ENCODE data around the gene TRDMT1. TPM values are rescaled to one million over a fixed set of nuclear protein-coding genes. Genes with fewer than 3 reads are reported as not detected.

The TRDMT1 gene
- total and polyA plus RNA-seq, 3 experiments from 2014 or later: 7.3 to 9.8 (median 8.3) TPM

GRCh38 chr10:17113889-17114540, 87.5 kb downstream of the TRDMT1 start:
- no peak overlapping the region for H3K4me3 ChIP-seq (ENCODE audit: low read length)
- no peak overlapping the region for H3K27ac ChIP-seq (ENCODE audit: low read depth, low read length)
- H3K36me3 Mint-ChIP-seq: peaks cover 16 to 34% (median 24%) of the 10 kb centered on the region in 3 donors
- H3K9me3 ChIP-seq (ENCODE audit: low read length): no peaks in the 10 kb centered on the region
- DNase-seq: no peak
- no peaks in the 10 kb centered on the region for H3K9me3 Mint-ChIP-seq
- peak overlapping the region in 2 of 8 donors; percentile 23 to 36 for H3K27ac Mint-ChIP-seq
- H3K4me1 Mint-ChIP-seq: peaks cover 4 to 10% (median 8%) of the 10 kb centered on the region in 3 donors
- H3K4me1 ChIP-seq (ENCODE audit: insufficient read depth, low read length): no peaks in the 10 kb centered on the region
- H3K27me3 ChIP-seq (ENCODE audit: insufficient read depth, low read length, poor library complexity, severe bottlenecking): no peaks in the 10 kb centered on the region
- H3K36me3 ChIP-seq (ENCODE audit: insufficient read depth, low read length): no peaks in the 10 kb centered on the region
- no peaks in the 10 kb centered on the region for H3K27me3 Mint-ChIP-seq
- CTCF ChIA-PET: no interaction called here
- H3K4me3 Mint-ChIP-seq: peak overlapping the region in 1 of 7 donors; percentile 18
- POLR2A ChIA-PET: no interaction called here

GRCh38 chr10:17113346-17113745, 88.1 kb downstream of the TRDMT1 start:
- Mint-ChIP-seq H3K27ac (no peak overlapping the region), H3K36me3 (peaks cover 16 to 36% (median 24%) of the 10 kb centered on the region in 3 donors), H3K9me3 (no peaks in the 10 kb centered on the region), H3K4me1 (peaks cover 4 to 10% (median 8%) of the 10 kb centered on the region in 3 donors), H3K27me3 (no peaks in the 10 kb centered on the region), H3K4me3 (no peak overlapping the region)
- H3K4me3 ChIP-seq (ENCODE audit: low read length): no peak overlapping the region
- ChIA-PET POLR2A (no interaction called here), CTCF (no interaction called here)
- no peaks in the 10 kb centered on the region for H3K9me3 ChIP-seq (ENCODE audit: low read length)
- no peaks in the 10 kb centered on the region for H3K4me1 ChIP-seq (ENCODE audit: insufficient read depth, low read length)
- no peaks in the 10 kb centered on the region for H3K27me3 ChIP-seq (ENCODE audit: insufficient read depth, low read length, poor library complexity, severe bottlenecking)
- no peaks in the 10 kb centered on the region for H3K36me3 ChIP-seq (ENCODE audit: insufficient read depth, low read length)
- no peak overlapping the region for H3K27ac ChIP-seq (ENCODE audit: low read depth, low read length)
- DNase-seq: no peak

- no peak for DNase-seq
- Mint-ChIP-seq H3K9me3 (no peaks in the 10 kb centered on the region), H3K4me3 (no peak overlapping the region), H3K36me3 (peaks cover 16 to 31% (median 24%) of the 10 kb centered on the region in 3 donors), H3K27ac (peak overlapping the region in 1 of 8 donors; percentile 6), H3K4me1 (peaks cover 4 to 10% (median 8%) of the 10 kb centered on the region in 3 donors), H3K27me3 (no peaks in the 10 kb centered on the region)
- Histone ChIP-seq H3K9me3 (ENCODE audit: low read length) (no peaks in the 10 kb centered on the region), H3K36me3 (ENCODE audit: insufficient read depth, low read length) (no peaks in the 10 kb centered on the region), H3K27me3 (ENCODE audit: insufficient read depth, low read length, poor library complexity, severe bottlenecking) (no peaks in the 10 kb centered on the region), H3K27ac (ENCODE audit: low read depth, low read length) (no peak overlapping the region), H3K4me1 (ENCODE audit: insufficient read depth, low read length) (no peaks in the 10 kb centered on the region), H3K4me3 (ENCODE audit: low read length) (no peak overlapping the region)
- ChIA-PET POLR2A (no interaction called here), CTCF (no interaction called here)
Measured at GRCh38 chr10:17112566-17112965, 88.9 kb downstream of the TRDMT1 start.

- peaks cover 11 to 38% (median 23%) of the 10 kb centered on the region in 3 donors for H3K36me3 Mint-ChIP-seq
- H3K36me3 ChIP-seq (ENCODE audit: insufficient read depth, low read length): peaks cover 3% of the 10 kb centered on the region
- H3K9me3 ChIP-seq (ENCODE audit: low read length): no peaks in the 10 kb centered on the region
- no peaks in the 10 kb centered on the region for H3K27me3 ChIP-seq (ENCODE audit: insufficient read depth, low read length, poor library complexity, severe bottlenecking)
- POLR2A ChIA-PET: no interaction called here
- H3K27ac ChIP-seq (ENCODE audit: low read depth, low read length): no peak overlapping the region
- no peak overlapping the region for H3K4me3 ChIP-seq (ENCODE audit: low read length)
- DNase-seq: no peak
- H3K27me3 Mint-ChIP-seq: no peaks in the 10 kb centered on the region
- H3K4me1 Mint-ChIP-seq: no peaks in the 10 kb centered on the region
- no peaks in the 10 kb centered on the region for H3K9me3 Mint-ChIP-seq
- CTCF ChIA-PET: no interaction called here
- H3K4me3 Mint-ChIP-seq: no peak overlapping the region
- no peak overlapping the region for H3K27ac Mint-ChIP-seq
- H3K4me1 ChIP-seq (ENCODE audit: insufficient read depth, low read length): no peaks in the 10 kb centered on the region
Measured at GRCh38 chr10:17109475-17110207, 91.8 kb downstream of the TRDMT1 start.

GRCh38 chr10:17109046-17109445, 92.4 kb downstream of the TRDMT1 start:
- CTCF ChIA-PET: no interaction called here
- Histone ChIP-seq H3K4me3 (ENCODE audit: low read length) (no peak overlapping the region), H3K36me3 (ENCODE audit: insufficient read depth, low read length) (peaks cover 3% of the 10 kb centered on the region), H3K9me3 (ENCODE audit: low read length) (no peaks in the 10 kb centered on the region), H3K27ac (ENCODE audit: low read depth, low read length) (no peak overlapping the region), H3K4me1 (ENCODE audit: insufficient read depth, low read length) (no peaks in the 10 kb centered on the region), H3K27me3 (ENCODE audit: insufficient read depth, low read length, poor library complexity, severe bottlenecking) (no peaks in the 10 kb centered on the region)
- no peak for DNase-seq
- Mint-ChIP-seq H3K27ac (no peak overlapping the region), H3K9me3 (no peaks in the 10 kb centered on the region), H3K36me3 (peaks cover 11 to 38% (median 25%) of the 10 kb centered on the region in 3 donors), H3K27me3 (no peaks in the 10 kb centered on the region), H3K4me1 (no peaks in the 10 kb centered on the region), H3K4me3 (no peak overlapping the region)
- POLR2A ChIA-PET: no interaction called here

GRCh38 chr10:17106991-17107390, 94.5 kb downstream of the TRDMT1 start:
- no peaks in the 10 kb centered on the region for H3K9me3 Mint-ChIP-seq
- no peak overlapping the region for H3K4me3 Mint-ChIP-seq
- ChIA-PET POLR2A (no interaction called here), CTCF (no interaction called here)
- no peaks in the 10 kb centered on the region for H3K4me1 Mint-ChIP-seq
- H3K27me3 Mint-ChIP-seq: no peaks in the 10 kb centered on the region
- H3K9me3 ChIP-seq (ENCODE audit: low read length): no peaks in the 10 kb centered on the region
- no peaks in the 10 kb centered on the region for H3K4me1 ChIP-seq (ENCODE audit: insufficient read depth, low read length)
- H3K4me3 ChIP-seq (ENCODE audit: low read length): no peak overlapping the region
- H3K27ac Mint-ChIP-seq: no peak overlapping the region
- H3K36me3 Mint-ChIP-seq: peaks cover 5 to 39% (median 26%) of the 10 kb centered on the region in 3 donors
- no peak overlapping the region for H3K27ac ChIP-seq (ENCODE audit: low read depth, low read length)
- peaks cover 3% of the 10 kb centered on the region for H3K36me3 ChIP-seq (ENCODE audit: insufficient read depth, low read length)
- H3K27me3 ChIP-seq (ENCODE audit: insufficient read depth, low read length, poor library complexity, severe bottlenecking): no peaks in the 10 kb centered on the region
- DNase-seq: no peak

- POLR2A ChIA-PET: no interaction called here
- CTCF ChIA-PET: no interaction called here
- no peaks in the 10 kb centered on the region for H3K27me3 ChIP-seq (ENCODE audit: insufficient read depth, low read length, poor library complexity, severe bottlenecking)
Measured at GRCh38 chr10:17101910-17102266, 99.6 kb downstream of the TRDMT1 start.

GRCh38 chr10:17101257-17101909, 100.1 kb downstream of the TRDMT1 start:
- Mint-ChIP-seq H3K27me3 (no peaks in the 10 kb centered on the region), H3K36me3 (peaks cover 4 to 32% (median 23%) of the 10 kb centered on the region in 3 donors), H3K9me3 (peaks cover 0 to 4% (median 0%) of the 10 kb centered on the region in 5 donors), H3K4me1 (no peaks in the 10 kb centered on the region), H3K27ac (peak overlapping the region in 3 of 8 donors; percentile 5 to 19 (median 6)), H3K4me3 (no peak overlapping the region)
- ChIA-PET CTCF (no interaction called here), POLR2A (no interaction called here)
- H3K4me3 ChIP-seq (ENCODE audit: low read length): no peak overlapping the region
- no peaks in the 10 kb centered on the region for H3K27me3 ChIP-seq (ENCODE audit: insufficient read depth, low read length, poor library complexity, severe bottlenecking)
- no peak overlapping the region for H3K27ac ChIP-seq (ENCODE audit: low read depth, low read length)
- H3K4me1 ChIP-seq (ENCODE audit: insufficient read depth, low read length): no peaks in the 10 kb centered on the region
- DNase-seq: no peak
- no peaks in the 10 kb centered on the region for H3K9me3 ChIP-seq (ENCODE audit: low read length)
- H3K36me3 ChIP-seq (ENCODE audit: insufficient read depth, low read length): peaks cover 3% of the 10 kb centered on the region

More at GRCh38 chr10:17101910-17102266, 99.6 kb downstream of the TRDMT1 start:
- no peak overlapping the region for H3K4me3 Mint-ChIP-seq
- no peak for DNase-seq
- peak overlapping the region in 1 of 8 donors; percentile 19 for H3K27ac Mint-ChIP-seq
- Histone ChIP-seq H3K4me3 (ENCODE audit: low read length) (no peak overlapping the region), H3K9me3 (ENCODE audit: low read length) (no peaks in the 10 kb centered on the region), H3K4me1 (ENCODE audit: insufficient read depth, low read length) (no peaks in the 10 kb centered on the region), H3K27ac (ENCODE audit: low read depth, low read length) (no peak overlapping the region), H3K36me3 (ENCODE audit: insufficient read depth, low read length) (peaks cover 3% of the 10 kb centered on the region)
- no peaks in the 10 kb centered on the region for H3K4me1 Mint-ChIP-seq
- H3K9me3 Mint-ChIP-seq: peaks cover 0 to 2% (median 0%) of the 10 kb centered on the region in 5 donors
- H3K27me3 Mint-ChIP-seq: no peaks in the 10 kb centered on the region
- peaks cover 1 to 33% (median 26%) of the 10 kb centered on the region in 3 donors for H3K36me3 Mint-ChIP-seq
